OCI-LY7 (cell line): ENCODE measurements around the gene VRTN. TPM values are rescaled to one million over a fixed set of nuclear protein-coding genes. Genes with fewer than 3 reads are reported as not detected.

Experiments
- BruUV-seq: library from RNA; stranded (reverse); fragments of 400-500 nt; replicated peaks from 2 replicates; lab custom pipeline; 2021; lab: Mats Ljungman, UMichigan
- CTCF ChIA-PET: fragments of 300-600 bp; sonication (Branson Sonifier 250); formaldehyde crosslinking; loops from one replicate; lab custom pipeline; 2022; ENCODE audit warnings: antibody characterized with exemption; ENCODE audit not compliant: unreplicated experiment; lab: Charles Lee
- POLR2A ChIA-PET: fragments of 300-600 bp; sonication (Branson Sonifier 250); formaldehyde crosslinking; loops from one replicate; lab custom pipeline; 2022; ENCODE audit warnings: antibody characterized with exemption; lab: Charles Lee
- DNase-seq: peaks from one replicate; pipeline ENCODE4 v3.0.0-alpha.2; 2015; ENCODE audit warnings: low spot score
- H2AFZ ChIP-seq: fragments of 200-600 bp; sonication (generic), shearing (Covaris generic); 2 replicates; pipeline ENCODE4 v1.6.1; 2014; ENCODE audit warnings: mild to moderate bottlenecking, antibody characterized with exemption, low read length, moderate library complexity
- H3K27ac ChIP-seq: fragments of 200-600 bp; sonication (generic); 2 replicates; pipeline ENCODE4 v1.5.1; 2014; ENCODE audit warnings: mixed run types, low read depth, mild to moderate bottlenecking, moderate library complexity, low read length, inconsistent platforms; ENCODE audit not compliant: poor library complexity, severe bottlenecking
- H3K36me3 ChIP-seq: fragments of 200-600 bp; sonication (generic); 2 replicates; pipeline ENCODE4 v1.6.1; 2014; ENCODE audit warnings: mild to moderate bottlenecking, antibody characterized with exemption, low read length, moderate library complexity, mixed read lengths; ENCODE audit not compliant: insufficient read depth
- H3K4me1 ChIP-seq: fragments of 200-600 bp; sonication (generic); 2 replicates; pipeline ENCODE4 v1.5.1; 2014; ENCODE audit warnings: mild to moderate bottlenecking, low read length; ENCODE audit not compliant: insufficient read depth, poor library complexity, severe bottlenecking
- H3K4me2 ChIP-seq: fragments of 200-600 bp; sonication (generic); 2 replicates; pipeline ENCODE4 v1.6.1; 2014; ENCODE audit warnings: mild to moderate bottlenecking, low read length
- H3K4me3 ChIP-seq: fragments of 200-600 bp; sonication (generic); 2 replicates; pipeline ENCODE4 v1.5.1; 2014; ENCODE audit warnings: mild to moderate bottlenecking, low read depth, low read length; ENCODE audit not compliant: poor library complexity, severe bottlenecking
- H3K79me2 ChIP-seq: fragments of 200-600 bp; sonication (generic); 2 replicates; pipeline ENCODE4 v1.6.1; 2016; ENCODE audit warnings: low read depth, mild to moderate bottlenecking, low read length, moderate library complexity, mixed read lengths; ENCODE audit not compliant: insufficient read depth
- H3K9me2 ChIP-seq: fragments of 200-600 bp; sonication (generic); 2 replicates; pipeline ENCODE4 v1.6.1; 2016; ENCODE audit warnings: mild to moderate bottlenecking, low read length, mixed read lengths; ENCODE audit not compliant: insufficient read depth
- H3K9me3 ChIP-seq: fragments of 200-600 bp; sonication (generic); 2 replicates; pipeline ENCODE4 v1.6.1; 2014; ENCODE audit warnings: mild to moderate bottlenecking, mixed run types, low read length, mixed read lengths
- H4K20me1 ChIP-seq: fragments of 200-600 bp; sonication (generic); 2 replicates; pipeline ENCODE4 v1.6.1; 2014; ENCODE audit warnings: mild to moderate bottlenecking, antibody characterized with exemption, low read length, moderate library complexity, mixed read lengths; ENCODE audit not compliant: insufficient read depth
- CTCF ChIP-seq: fragments of 200-600 bp; sonication (generic); conservative IDR thresholded peaks from 2 replicates; pipeline ENCODE4 v1.5.1; 2014; ENCODE audit warnings: mild to moderate bottlenecking, antibody characterized with exemption, low read length, moderate library complexity, mixed read lengths
- EZH2phosphoT487 ChIP-seq: fragments of 200-600 bp; sonication (generic); IDR thresholded peaks from 2 replicates; pipeline ENCODE4 v1.6.1; 2018; ENCODE audit warnings: low read depth, borderline replicate concordance, mild to moderate bottlenecking, mixed run types, antibody characterized with exemption, low read length, moderate library complexity, mixed read lengths
- intact Hi-C: fragments of 100-400 bp; cut with micrococcal nuclease; formaldehyde crosslinking; loops from one replicate; pipeline ENCODE4 v1.10.0; 2022; ENCODE audit not compliant: unreplicated experiment
- total RNA-seq, 2 experiments: library from RNA; depleted of rRNA in 1 of 2; stranded (reverse); fragments of >200 nt in 1 of 2; shearing (Covaris generic) in 1 of 2; gene quantifications; 2 replicates each; pipeline ENCODE4 v1.2.3, GENCODE V29; 2014 to 2022

Gene VRTN
- total RNA-seq, 2 experiments from 2014 or later: not detected

GRCh38 chr14:74401504-74402241 lies 53.4 kb downstream of the VRTN start:
- TSS peak; percentile 84 for BruUV-seq
- CTCF ChIA-PET: no interaction called here
- intact Hi-C loops: loop anchor here (2.0 kb wide), 3 partner anchors 39 to 99 kb away; partner anchors contain the start of genes ABCD4, ISCA2 and NPC2
- Histone ChIP-seq H3K4me3 (peak overlapping the region; percentile 65), H3K79me2 (no peaks in the 10 kb centered on the region), H3K9me2 (no peaks in the 10 kb centered on the region), H3K9me3 (no peaks in the 10 kb centered on the region), H2AFZ (peak overlapping the region; percentile 85), H3K36me3 (no peaks in the 10 kb centered on the region), H3K4me2 (peak overlapping the region; percentile 84), H4K20me1 (no peaks in the 10 kb centered on the region), H3K4me1 (peaks cover 40% of the 10 kb centered on the region), H3K27ac (peak overlapping the region; percentile 90)
- DNase-seq: peak; percentile 92
- POLR2A ChIA-PET: interaction anchor here (0.6 to 1.9 kb wide), 10 partner anchors 9 to 662 kb away, joined by 3 to 7 read pairs (median 3); partner anchors contain the start of genes ACYP1, ISCA2 and NPC2
- TF ChIP-seq CTCF (no peak), EZH2phosphoT487 (no peak)

- H3K4me3 ChIP-seq: peak overlapping the region; percentile 65
- H3K4me1 ChIP-seq: peaks cover 40% of the 10 kb centered on the region
- no peaks in the 10 kb centered on the region for H3K9me3 ChIP-seq
- ChIA-PET CTCF (no interaction called here), POLR2A (interaction anchor here (0.6 to 1.3 kb wide), 2 partner anchors 30 to 92 kb away, joined by 4 read pairs; no protein-coding TSS in a partner anchor)
- H2AFZ ChIP-seq: peak overlapping the region; percentile 85
- TF ChIP-seq CTCF: no peak
- TF ChIP-seq EZH2phosphoT487: no peak
- H3K9me2 ChIP-seq: no peaks in the 10 kb centered on the region
- intact Hi-C loops: no loop called here
- H3K4me2 ChIP-seq: peak overlapping the region; percentile 84
- H3K36me3 ChIP-seq: no peaks in the 10 kb centered on the region
- BruUV-seq: no TSS peak
- peak; percentile 57 for DNase-seq
- no peaks in the 10 kb centered on the region for H3K79me2 ChIP-seq
- H4K20me1 ChIP-seq: no peaks in the 10 kb centered on the region
- peak overlapping the region; percentile 90 for H3K27ac ChIP-seq
Measured at GRCh38 chr14:74402401-74403251, 54.4 kb downstream of the VRTN start.
